COLO829 (cell line): ENCODE measurements around the gene SYPL1.
A peak's percentile ranks its signal among the peaks of the same experiment; 100 is the strongest.

Source experiments
- DNase-seq: peaks from one replicate; pipeline ENCODE4 v3.0.0; 2012; ENCODE audit warnings: low spot score

SYPL1 gene

DNA sequence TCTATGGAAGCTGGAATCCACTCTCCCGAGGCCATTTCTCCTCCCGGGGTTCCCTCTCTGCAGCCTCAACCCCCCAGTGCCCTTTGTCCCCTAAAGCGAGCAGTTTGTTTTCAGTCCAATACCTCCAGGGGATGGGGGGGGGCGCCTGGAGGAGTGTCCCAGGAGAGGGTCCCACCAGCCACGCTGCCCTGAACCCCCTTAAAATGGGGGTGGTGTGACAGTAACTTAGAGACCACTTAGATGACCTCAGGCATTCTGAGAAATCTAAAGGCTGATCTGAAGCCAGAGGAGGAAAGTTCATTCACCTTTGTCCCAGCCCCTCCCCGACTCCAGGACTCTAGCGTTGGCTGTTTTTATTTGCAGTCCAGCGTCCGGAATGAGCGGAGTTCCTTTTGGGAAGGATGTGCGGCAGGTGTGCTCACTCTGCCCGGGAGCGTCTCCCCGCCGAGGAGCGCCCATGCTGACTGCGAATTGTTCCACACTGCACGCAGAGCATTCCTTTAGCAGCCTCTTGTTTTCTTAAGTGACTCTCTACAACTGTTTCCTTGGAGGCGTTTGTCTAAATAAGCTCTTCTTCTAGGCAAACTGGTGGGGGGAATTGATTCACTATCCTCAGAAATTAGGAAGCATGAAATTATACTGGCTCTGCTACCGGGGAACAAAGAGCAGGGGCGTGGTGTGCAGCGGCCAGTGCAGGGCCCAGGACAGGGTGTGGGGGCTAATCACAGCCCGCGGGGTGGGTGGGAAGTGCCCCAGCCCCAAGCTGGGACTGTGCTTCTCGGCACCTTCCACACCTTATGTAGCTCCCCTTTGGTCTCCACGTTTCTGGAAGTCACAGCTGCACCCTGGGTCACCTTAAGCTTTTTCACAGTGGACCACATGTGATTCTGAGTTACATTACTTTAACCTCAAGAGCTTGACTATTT lies 46.3 kb downstream of the SYPL1 start:
- no peak for DNase-seq

DNA sequence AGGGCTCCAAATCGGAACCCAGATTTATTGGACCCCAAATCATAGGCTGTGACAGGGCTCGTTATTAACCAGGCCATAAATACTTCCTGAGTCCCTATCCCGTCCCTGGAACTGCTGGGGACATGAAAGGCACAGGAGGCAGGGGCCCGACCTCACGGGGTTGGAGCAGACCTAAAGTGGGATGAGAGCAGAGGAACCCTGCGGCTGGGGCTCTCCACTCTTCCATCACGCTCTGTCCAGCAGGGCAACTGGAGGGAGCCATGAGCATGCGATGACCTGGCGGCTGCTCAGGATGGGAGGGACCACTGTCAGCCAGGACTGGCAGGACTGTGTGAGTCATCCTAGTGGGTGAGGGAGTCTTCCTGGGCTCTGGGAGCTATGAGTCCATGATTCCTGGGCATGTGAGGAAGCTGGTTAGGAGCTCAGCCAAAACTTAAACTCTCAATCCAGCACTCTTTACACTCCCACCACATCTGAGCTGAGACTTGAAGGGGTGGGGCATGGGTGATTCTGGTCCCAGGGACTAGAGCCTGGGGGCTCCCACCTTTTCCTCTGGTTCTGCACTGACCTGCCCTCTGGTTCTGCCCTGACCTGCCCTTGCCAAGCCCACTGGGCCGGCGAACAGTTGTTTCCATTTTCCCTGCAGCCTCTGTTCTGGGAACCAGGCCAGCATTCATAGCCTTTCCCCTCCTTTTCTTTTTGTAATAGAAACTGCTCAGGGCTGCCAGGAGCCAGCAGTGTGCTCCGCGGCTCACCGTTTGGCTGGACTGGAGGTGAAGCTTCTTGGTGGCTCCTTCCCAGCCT lies 47.1 kb downstream of the SYPL1 start:
- peak; percentile 94 for DNase-seq

DNA sequence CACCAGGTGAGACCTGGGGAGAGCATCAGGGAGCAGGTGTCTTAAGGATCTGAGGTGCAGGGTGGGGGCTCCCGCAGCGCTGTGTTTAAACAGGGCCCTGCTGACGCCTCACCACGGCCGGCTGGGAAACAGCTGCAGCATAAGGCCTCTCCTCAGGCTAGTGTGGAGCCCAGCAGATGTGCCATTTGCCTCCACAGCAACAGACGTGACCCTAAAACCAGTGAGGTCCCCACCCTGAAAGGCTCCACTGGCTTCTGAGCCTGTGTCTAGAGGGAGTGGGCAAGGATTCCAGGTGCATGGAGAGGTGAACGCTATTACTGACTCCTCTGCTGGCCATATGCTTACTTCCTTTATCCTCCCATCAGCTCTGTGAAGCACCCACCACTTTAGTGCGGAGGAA lies 47.8 kb downstream of the SYPL1 start:
- DNase-seq = no peak

DNA sequence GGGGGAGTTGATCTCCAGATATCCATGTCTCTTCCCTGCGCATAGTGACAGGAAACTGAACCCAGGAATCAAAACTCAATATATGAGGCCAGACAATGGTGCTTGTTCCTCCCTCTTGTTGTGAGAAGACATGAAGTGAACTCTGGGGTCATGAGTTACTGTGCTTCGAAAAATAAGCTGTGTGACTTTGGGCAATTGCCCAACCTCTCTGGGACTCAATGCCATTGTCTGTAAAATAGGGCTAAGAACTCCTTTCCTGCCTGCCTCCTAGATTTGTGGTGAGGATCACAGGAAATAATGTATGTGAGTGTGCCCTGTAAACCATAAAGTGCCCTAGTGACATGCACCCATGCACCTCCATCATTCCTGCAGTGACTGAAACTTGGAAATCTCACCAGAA lies 48.4 kb downstream of the SYPL1 start:
- DNase-seq = no peak

DNA sequence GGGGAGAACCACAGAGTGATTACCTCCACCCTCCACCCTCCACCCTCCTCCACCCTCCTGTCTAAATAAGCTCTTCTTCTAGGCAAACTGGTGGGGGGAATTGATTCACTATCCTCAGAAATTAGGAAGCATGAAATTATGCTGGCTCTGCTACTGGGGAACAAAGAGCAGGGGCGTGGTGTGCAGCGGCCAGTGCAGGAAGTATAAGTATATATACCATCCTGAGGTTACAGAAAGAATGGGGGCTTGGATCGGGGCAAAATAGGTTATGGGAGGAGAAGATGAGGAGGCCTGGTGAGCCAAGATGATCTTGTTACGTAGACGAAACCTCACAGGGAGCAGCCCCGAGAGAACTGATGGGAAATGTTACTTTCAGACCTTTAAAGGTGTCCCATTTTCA lies 49.1 kb downstream of the SYPL1 start:
- DNase-seq = no peak

DNA sequence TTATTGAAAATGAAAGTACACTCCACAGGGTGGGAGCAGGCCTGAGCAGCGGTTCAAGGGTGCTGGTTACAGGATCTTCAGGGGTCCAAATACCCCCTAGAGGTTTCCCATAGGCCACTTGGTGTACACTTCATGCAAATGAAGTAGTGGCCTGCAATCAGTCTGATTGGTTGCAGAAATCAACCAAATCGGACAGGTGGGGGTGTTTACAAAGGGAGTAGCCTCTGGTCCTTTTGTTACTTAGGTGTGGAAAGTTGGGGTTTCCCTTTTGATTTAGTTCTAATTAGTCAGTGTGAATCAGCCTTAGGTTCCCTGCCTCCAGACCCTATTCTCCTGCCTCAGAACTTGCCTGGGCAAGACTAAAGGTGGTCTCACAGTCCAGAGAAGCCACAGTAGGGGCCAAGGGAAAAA lies 49.6 kb downstream of the SYPL1 start:
- DNase-seq = no peak

DNA sequence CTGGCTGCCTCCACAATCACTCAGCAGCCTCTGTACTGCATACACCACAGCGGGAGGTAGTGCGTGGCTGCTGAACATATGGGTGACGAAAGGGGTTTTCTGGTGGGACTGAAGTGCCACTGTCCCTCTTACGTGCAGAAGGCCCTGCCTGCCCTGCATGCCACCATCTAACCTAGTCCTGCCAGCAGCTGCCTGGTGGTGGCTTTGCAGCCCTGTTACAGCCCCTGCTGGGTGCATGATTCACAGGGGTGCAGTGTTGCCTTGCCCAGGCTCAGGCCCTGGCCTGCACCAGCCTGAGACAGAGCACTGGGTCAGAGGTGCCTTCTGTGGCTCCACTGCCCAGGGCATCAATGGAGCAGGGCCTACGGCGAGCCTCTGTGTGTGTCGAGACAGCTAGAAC lies 50.1 kb downstream of the SYPL1 start:
- no peak for DNase-seq

DNA sequence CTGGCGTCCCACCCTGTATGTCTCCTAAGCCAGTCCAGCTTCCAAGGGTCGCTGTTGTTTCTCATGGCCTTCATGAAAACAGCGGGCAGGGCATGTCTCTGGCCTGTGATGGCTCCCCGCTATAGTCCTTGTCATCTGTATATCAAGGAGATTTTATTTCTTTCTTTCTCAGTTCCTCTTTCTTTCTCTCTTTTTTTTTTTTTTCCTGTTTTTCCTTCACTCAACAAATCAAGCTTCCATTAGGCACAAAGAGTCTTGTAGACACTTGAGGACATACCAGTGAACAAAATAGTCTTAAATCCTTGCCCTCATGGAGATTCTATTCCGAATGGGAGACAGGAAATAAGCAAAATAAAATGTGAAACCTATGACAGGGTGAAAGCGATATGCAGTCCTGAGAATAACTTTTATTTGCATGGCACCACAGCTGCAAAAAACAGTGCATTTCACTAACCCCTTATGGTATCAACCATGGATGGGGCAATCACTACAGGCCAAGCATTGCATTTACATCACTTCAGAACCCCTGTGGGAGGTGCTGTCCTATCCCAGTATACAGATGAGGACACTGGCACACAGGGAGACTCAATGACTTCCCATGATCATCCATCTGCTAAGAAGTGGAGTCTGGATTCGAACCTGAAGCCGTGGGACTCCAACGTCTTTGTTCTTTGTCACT lies 50.7 kb downstream of the SYPL1 start:
- no peak for DNase-seq

DNA sequence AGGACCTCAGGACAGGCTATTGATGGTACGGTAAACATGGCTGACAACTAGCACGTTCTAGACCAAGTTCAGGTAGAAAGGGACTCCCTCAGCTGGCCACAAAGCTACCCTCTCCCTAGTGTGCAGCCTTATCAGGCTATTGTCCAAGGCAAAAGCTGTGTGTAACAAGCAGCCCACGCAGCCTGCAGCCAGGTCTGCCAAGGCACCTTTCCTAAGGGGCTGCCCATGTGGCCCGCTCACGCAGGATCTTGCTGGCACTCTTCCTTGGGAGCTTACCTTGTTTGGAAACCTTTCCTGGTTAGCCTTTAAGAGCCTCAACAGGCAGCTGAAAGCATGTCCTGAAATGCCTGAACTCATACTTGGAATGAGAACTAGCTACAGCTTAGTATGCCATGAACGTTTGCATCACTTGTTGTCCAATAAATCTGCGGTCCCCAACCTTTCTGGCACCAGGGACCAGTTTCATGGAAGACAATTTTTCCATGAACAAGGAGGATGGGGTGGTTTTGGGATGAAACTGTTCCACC lies 51.7 kb downstream of the SYPL1 start:
- no peak for DNase-seq

DNA sequence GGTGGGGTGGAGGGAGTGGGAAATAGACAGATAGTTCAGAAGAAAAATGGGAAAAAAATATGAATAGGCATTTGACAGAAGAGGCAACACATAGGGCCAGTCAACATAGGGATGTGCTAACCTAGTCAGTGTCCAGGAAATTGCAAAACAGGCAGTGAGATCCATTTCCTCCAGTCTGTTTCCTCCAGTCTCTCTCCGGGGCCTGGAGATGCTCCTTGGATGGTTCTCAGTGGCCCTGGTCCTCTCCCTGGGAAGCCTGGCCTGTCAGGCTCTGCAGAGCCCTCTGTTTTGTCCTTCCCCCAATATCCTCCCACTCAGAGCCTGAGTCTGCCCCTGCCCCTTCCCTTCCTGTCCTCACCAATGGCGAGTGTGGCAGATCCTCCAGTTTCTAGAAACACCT lies 52.6 kb downstream of the SYPL1 start:
- no peak for DNase-seq

DNA sequence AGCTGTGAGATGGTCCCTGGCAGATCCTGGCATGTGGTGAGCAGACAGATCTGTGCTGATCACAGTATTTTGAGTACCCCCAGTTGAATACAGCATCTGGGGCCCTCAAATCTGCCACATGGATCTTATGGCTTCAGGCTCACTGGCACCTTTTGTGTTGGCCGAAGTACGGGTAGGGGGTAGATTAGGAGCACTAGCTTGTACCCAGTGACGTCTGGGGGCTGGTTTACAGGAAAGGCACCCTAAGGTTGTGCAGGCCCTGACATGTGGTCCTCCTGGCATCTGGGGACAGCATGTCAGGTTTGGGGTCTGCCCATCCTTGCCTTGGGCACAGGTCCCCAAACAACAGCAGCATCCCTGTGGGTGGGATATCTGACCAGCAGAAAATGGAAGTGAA lies 53.2 kb downstream of the SYPL1 start:
- DNase-seq = no peak

DNA sequence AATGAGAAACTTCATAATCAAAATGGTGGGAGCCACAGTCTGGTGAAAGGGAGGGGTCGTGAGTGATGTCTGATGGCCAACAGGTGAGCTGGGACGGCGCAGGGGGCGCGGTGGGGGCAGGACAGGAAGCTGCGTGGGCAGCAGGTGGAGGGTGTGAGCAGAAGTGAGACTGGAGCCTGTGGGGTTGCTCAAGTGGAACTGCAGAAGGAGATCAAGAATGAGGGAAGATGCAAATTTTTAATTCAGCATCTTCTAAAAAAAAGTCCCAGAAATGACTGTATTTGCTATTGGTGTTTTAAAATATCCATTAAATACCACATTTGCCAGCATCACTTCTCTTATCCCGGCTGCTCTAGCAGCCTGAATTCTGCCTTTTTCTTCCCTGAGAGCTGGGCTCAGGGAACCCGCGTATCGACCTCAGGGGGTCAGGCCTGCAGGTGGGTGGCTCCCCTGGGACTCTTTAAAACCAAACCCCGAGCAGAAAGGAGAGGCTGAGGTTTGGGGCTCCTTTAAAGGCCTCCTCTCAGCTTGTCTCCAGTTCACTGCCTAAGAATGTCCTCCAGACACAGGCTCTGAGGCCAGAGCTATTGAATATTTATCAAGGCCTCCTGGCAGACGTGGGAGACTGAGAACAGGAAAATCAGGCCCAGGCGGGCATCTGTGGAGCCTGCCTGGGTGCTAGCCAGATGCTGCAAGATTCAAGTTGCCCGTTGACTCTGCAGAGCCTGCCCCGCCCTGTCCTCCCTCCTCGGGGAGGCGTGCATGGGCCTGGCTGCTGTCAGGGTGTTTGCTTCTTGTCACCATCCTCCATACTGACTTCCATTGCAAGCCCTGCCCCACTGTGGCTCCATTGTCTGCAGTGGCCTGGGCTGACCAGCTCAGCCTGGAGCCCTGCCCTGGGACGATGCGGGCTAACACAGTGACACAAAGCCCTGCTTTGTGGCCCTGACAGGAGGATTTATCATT lies 53.9 kb downstream of the SYPL1 start:
- peak; percentile 48 for DNase-seq

DNA sequence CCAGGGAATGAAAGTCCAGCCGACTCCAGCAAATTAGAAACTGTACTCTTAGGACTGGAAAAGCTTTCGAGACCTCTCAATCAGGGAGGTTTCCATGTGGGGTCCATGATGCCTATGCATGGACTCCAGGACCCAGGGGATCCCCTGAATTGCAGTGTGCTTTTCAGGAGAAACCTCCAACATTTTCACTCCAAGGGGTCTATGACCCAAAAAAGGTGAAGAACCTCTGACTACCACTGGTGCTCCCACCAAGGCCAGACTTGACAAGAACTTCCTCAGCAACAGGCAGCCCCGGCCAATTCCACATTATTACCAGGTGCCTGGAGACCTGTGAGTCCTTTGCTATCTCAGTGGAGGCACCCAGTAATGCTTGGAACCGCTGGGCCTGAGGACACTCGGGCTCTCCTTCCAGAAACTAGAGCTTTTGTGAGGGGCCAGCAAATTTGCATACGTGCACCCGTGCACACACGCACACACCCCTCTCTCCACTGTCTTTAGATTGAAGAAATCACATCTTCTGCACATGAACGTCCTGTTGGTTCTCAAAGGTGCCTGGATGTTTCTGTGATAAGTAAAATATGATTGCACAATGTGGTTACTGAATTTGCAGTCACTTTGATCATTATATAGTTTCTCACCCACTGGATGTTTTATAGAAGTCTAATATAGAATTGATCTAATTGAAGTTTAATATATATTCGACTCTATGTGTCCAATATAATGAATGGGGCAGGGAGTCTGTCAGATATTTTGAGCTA lies 54.7 kb downstream of the SYPL1 start:
- no peak for DNase-seq

DNA sequence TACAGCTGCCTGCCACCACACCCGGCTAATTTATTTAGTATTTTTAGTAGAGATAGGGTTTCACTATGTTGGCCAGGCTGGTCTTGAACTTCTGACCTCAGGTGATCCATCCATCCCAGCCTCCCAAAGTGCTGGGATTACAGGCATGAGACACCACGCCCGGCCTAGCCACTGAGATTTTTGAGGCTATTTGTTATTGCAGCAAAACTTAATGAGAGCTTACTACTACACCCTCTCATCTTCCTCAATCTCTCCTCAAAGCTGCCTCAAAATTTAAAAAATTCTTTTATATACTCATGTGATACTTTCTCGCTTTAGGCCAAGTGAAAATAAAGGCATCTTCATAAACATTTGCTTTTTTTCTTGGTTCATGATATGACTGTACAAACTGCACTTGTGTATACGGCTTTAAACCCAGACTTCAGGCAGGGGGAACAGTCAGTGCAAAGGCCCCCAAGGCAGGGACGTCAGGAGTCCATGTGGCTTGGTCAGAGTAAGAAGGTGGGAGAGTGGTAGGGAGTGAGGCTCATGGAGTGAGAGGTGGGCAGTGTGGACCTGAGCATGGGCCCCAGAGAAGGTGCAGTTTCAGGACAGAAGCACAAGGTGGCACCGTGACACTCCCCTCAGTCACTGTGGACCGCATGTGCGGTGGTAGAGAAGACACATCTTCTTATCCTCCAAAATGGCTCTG lies 55.5 kb downstream of the SYPL1 start:
- DNase-seq = peak; percentile 76

DNA sequence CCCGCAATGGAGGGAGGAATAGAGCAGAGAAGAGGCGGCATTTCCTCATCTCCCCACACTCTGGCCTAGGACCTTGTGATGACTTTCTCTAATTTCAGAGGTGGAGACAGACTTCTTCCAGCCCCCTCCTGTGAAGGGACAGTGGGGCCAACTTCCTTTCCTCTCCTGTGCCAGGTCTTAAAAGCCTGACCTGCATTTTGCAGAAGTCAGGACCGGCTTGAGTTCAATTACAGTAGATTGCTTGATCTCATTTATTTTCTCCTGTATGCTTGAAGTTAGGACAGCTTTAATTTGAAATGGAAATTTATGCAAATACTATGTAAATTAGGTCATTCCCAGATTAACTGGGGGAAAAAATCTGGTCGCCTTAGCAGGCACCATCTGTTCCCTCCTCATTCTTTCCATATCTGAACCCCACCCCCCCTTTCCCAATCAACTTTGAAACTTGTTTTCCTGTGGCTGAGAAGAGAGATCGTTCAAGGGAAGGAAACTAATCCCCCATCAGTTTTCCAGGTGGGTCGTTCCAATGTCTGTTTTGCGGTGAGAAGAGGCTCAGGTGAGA lies 57.1 kb downstream of the SYPL1 start:
- no peak for DNase-seq

DNA sequence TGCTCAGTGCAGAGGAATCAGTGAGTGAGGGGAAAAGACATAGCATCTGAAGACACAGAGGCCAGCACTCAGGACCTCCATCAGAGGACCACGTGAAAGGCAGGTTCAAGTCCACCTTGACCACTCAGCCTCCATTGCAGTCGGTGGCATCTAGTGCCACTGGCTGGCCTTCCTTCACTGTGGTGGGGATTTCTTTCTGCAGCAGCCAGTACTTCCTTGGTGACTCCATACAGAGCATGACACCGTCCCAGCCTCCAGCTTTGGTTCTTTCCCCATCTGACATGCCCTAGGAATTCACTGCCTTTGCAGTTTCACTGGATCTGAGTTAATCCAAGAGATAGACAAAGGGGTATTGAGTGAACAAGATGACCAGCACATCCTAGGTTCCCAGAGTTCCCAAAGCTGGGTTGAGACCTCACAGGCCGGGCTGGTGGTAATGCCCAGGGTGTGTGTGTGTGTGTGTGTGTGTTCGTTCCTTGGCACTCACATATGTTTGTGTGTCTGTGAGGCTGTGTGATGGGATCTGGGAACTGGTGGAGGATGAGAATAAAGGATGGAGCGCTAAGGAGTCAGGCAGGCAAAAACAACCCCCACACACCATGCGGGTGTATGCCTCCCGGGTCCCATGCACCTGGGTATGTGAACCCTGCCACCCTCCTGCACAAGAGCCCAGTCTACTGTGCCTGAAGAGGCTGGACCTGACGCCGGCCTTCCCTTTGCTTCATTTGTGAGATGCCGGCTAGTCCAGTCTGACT lies 57.8 kb downstream of the SYPL1 start:
- no peak for DNase-seq

DNA sequence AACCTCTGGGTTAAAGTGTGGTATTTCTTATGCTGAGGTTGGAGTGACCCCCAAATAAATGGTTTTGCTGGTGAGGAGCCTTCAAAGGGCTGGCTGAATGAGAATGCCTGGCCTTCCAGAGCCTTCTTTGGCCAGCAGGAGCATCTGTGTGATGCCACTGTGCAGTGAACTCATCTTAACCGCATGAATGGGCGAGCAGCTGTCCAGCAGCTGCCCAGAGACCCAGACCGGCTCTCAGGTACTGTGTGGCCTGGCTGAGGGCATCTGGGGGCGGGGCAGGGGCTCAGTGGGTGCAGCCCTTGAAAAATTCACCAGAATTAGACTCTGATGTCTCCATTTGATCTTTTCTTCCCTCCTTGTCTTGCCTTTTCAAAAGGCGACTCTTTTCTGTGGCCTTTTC lies 59.0 kb downstream of the SYPL1 start:
- no peak for DNase-seq

DNA sequence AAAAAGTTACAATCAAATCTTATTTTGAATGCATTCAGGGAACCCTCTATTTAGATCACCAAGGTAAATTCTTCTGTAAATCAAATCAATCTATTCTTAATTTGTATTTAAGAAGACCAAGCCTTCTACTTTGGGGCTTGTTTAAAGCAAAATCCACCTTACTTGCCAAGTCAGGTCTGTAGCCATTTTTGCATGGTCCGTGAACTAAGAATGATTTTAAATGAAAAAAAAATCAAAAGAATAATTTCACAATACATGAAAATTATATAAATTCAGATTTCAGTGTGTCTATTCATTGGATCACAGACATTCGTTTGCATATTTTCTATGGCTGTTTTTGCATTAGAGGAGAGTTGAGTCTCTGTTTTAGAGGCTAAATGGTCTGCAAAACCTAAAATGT lies 59.4 kb downstream of the SYPL1 start:
- DNase-seq = no peak

DNA sequence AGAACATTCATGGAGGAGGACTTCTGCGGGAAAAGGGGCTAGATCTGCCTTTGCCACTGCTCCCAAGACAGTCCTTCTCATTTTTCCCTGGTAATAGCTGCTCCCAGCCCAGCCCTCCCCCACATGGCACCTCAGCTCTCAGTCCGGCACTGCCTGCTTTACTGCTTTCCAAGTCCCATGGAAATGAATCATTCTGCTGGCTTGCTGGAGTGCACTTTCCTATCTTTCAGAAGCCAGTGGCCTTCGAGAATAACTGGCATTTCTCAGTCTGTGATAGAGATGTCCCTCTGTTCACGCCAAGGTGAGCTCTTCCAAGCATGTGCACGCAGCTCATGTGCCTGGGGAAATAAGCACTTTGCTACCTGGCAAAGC lies 61.4 kb downstream of the SYPL1 start:
- DNase-seq = no peak
